HG03039 (cell line): Measurements from ENCODE around the gene SUFU.

Experiments
- ATAC-seq: cut with Tn5 transposase; IDR thresholded peaks from one replicate; pipeline ENCODE4 v1.9.1; 2021; ENCODE audit warnings: mild to moderate bottlenecking, moderate library complexity; ENCODE audit not compliant: unreplicated experiment

SUFU gene

GRCh38 chr10:102615361-102615760 is 111.6 kb downstream of the SUFU start:
- no peak for ATAC-seq

- ATAC-seq = peak; percentile 51
These were observed 112.4 kb downstream of the SUFU start for GRCh38 chr10:102616066-102616770.

GRCh38 chr10:102617041-102617440 is 113.3 kb downstream of the SUFU start:
- no peak for ATAC-seq

- ATAC-seq = no peak
These were observed 114.0 kb downstream of the SUFU start for GRCh38 chr10:102617816-102618215.

- no peak for ATAC-seq
These were observed 115.7 kb downstream of the SUFU start for GRCh38 chr10:102619281-102619981.

- no peak for ATAC-seq
These were observed 116.4 kb downstream of the SUFU start for GRCh38 chr10:102620138-102620590.

- ATAC-seq = no peak
These were observed 117.0 kb downstream of the SUFU start for GRCh38 chr10:102620591-102621442.

GRCh38 chr10:102621443-102622325 is 117.9 kb downstream of the SUFU start:
- ATAC-seq = no peak

GRCh38 chr10:102624094-102624493 is 120.3 kb downstream of the SUFU start:
- no peak for ATAC-seq

- no peak for ATAC-seq
These were observed 121.2 kb downstream of the SUFU start for GRCh38 chr10:102624751-102625645.

GRCh38 chr10:102626026-102626685 is 122.4 kb downstream of the SUFU start:
- no peak for ATAC-seq

GRCh38 chr10:102627291-102627735 is 123.5 kb downstream of the SUFU start:
- no peak for ATAC-seq

GRCh38 chr10:102627736-102628293 is 124.0 kb downstream of the SUFU start:
- ATAC-seq = no peak

GRCh38 chr10:102628451-102628911 is 124.7 kb downstream of the SUFU start:
- no peak for ATAC-seq

- ATAC-seq = no peak
These were observed 126.2 kb downstream of the SUFU start for GRCh38 chr10:102629661-102630614.

- ATAC-seq = no peak
These were observed 126.9 kb downstream of the SUFU start for GRCh38 chr10:102630663-102631062.
